Memory B cell (primary cell): ENCODE measurements around the gene UBL3.

ENCODE experiments used
- ATAC-seq: fragments of 150-1000 bp; cut with Tn5 transposase; 2 replicates; pipeline ENCODE4 v1.10.0; 2021; ENCODE audit warnings: low read depth, mild to moderate bottlenecking, moderate library complexity
- DNase-seq, 2 donors: peaks; one replicate each; pipeline ENCODE4 v3.0.0; 2022; ENCODE audit warnings: low spot score in 2 of 2
- H3K27ac Mint-ChIP-seq: one replicate; pipeline ENCODE4 v1.8.0; 2022; ENCODE audit warnings: mild to moderate bottlenecking, moderate library complexity, mixed read lengths
- H3K27me3 Mint-ChIP-seq: one replicate; pipeline ENCODE4 v1.8.0; 2022; ENCODE audit warnings: mixed read lengths
- H3K36me3 Mint-ChIP-seq: one replicate; pipeline ENCODE4 v1.8.0; 2022; ENCODE audit warnings: mild to moderate bottlenecking, mixed read lengths
- H3K4me1 Mint-ChIP-seq: one replicate; pipeline ENCODE4 v1.8.0; 2022; ENCODE audit warnings: mixed read lengths
- H3K4me3 Mint-ChIP-seq: one replicate; pipeline ENCODE4 v1.8.0; 2022; ENCODE audit warnings: mild to moderate bottlenecking, moderate library complexity, mixed read lengths
- H3K9me3 Mint-ChIP-seq: one replicate; pipeline ENCODE4 v1.8.0; 2022; ENCODE audit warnings: mixed read lengths

Gene UBL3, protein sequence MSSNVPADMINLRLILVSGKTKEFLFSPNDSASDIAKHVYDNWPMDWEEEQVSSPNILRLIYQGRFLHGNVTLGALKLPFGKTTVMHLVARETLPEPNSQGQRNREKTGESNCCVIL

DNA sequence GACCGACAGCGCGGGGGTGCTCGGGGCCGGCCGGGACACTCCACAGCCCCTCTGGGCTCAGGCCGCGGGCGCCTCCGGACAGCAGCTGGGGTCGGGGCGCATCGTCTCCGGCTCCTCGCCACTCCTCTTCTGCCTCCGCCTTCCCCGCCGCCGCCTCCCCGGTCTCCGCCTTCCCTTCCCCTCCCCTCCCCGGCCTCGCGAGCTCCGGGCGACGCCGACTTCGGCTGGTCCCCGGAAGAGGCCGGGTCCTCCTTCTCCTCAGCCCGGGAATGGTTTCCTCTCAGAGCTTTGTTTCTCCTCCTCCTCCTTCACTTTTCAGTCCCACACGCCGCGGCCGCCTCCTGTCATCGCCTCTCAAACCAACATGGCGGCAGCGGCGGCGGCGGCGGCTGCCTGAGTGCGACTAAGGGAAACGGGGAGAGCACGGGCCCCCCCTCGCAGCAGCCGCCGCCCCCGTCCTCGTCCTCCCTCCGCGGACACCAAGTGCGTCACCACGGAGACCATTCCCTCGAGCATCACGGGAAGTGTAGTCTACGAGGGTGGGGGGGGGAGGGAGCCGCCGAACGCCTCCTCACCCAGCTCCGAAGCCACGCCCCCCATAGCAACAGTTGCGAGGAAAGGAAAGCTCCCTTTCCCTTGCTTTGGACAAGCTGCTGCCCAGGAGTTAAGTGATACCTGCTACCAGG lies at the start of gene UBL3:
Gene UBL3 (minus strand): TSS at position 405 of the 686 bp plus-strand sequence. CDS start 1,079 bp downstream, outside the sequence.
- Mint-ChIP-seq H3K9me3 (no peaks in the 10 kb centered on the region), H3K27ac (peak within 1 kb of the TSS; percentile 98), H3K4me3 (peak within 1 kb of the TSS; percentile 97), H3K27me3 (no peaks in the 10 kb centered on the region), H3K36me3 (no peaks in the 10 kb centered on the region), H3K4me1 (peaks cover 21% of the 10 kb centered on the region)
- ATAC-seq (peak; percentile 91), DNase-seq (peak; percentile 89 to 90)

DNA sequence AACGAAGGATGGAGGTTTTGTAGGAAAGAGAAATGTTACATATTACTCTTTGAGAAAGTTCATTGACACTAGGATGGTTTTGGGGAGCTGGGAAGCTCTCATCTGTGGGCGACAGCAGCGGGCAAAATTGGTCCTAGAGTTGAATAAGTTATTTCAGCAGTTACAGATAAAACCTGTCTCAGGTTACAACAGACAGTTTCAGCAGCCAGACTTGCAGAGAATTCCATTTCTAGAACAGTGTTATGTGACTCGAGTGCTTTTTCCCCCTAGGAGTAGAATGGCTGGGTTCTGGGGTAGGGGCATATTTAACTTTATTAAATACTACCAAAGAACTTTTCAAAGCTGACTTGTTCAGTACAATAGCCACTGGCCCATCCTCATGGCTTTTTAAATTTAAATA lies 46.7 kb upstream of the UBL3 start:
- no peaks in the 10 kb centered on the region for H3K36me3 Mint-ChIP-seq
- ATAC-seq = no peak
- no peak overlapping the region for H3K4me3 Mint-ChIP-seq
- H3K27ac Mint-ChIP-seq = no peak overlapping the region
- H3K27me3 Mint-ChIP-seq = peaks cover 1% of the 10 kb centered on the region
- peaks cover 3% of the 10 kb centered on the region for H3K9me3 Mint-ChIP-seq
- no peak for DNase-seq
- H3K4me1 Mint-ChIP-seq = no peaks in the 10 kb centered on the region

DNA sequence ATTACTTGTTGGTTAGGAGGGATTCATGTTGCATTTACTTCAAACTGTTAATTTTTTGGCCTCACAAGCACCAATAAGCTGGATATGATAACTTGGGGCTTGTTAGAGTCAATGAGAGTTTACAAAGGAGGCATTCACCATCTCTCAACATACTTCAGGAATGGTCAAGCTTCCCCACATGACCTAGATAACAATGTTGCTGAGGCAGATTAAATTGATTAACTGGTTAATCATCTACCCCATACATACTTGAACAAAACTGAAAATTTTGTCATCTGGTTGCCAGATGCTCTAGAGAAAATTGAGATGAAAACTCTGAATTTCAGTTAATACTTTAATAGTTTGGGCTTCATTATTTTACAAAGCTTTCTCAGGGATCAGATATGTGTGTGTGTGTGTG lies 43.0 kb upstream of the UBL3 start:
- no peak overlapping the region for H3K27ac Mint-ChIP-seq
- no peak overlapping the region for H3K4me3 Mint-ChIP-seq
- H3K9me3 Mint-ChIP-seq = no peaks in the 10 kb centered on the region
- H3K4me1 Mint-ChIP-seq = no peaks in the 10 kb centered on the region
- H3K36me3 Mint-ChIP-seq = no peaks in the 10 kb centered on the region
- H3K27me3 Mint-ChIP-seq = peaks cover 2% of the 10 kb centered on the region
- DNase-seq (no peak), ATAC-seq (no peak)

DNA sequence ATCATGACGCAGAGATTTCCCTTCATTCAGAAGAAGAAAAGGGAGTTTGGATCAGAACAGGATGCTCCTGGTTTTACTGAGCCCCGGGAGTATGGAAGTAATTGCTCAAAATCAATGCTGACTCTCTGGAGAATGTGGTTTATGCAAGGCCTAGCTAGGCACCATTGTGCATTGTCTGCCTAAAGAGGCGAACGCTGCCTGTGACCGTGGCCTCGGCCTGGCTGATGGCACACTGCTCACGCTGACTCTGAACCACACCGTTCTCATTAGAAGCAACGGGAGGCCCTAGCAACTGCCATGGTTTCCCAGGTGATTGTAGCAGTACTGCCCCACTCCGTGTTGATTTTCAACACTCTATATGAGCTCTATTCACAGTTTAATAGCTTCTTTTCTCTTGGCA lies 41.7 kb upstream of the UBL3 start:
- ATAC-seq = no peak
- no peaks in the 10 kb centered on the region for H3K9me3 Mint-ChIP-seq
- H3K27me3 Mint-ChIP-seq = peaks cover 2% of the 10 kb centered on the region
- H3K36me3 Mint-ChIP-seq = no peaks in the 10 kb centered on the region
- no peak overlapping the region for H3K4me3 Mint-ChIP-seq
- no peaks in the 10 kb centered on the region for H3K4me1 Mint-ChIP-seq
- DNase-seq = no peak
- H3K27ac Mint-ChIP-seq = no peak overlapping the region

DNA sequence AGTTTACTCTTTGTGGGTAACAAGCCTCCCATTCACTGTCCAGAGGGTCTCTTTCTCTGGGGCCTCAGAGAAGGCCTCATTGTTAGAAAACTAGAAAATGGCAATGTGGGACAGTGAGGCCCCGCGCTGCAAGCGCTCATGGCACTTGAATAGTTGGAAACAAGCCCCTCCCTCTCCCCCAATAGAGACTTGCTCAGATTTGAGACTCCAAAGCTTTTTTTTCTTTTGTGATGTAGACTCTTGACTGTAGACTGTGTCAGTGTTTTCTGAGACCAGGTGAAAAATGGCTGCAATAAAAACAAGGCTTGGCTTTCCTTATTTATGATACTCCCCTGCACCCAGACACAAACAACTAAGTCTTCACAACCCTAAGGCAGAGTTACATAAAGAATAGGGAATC lies 38.7 kb upstream of the UBL3 start:
- ATAC-seq (no peak), DNase-seq (no peak)
- Mint-ChIP-seq H3K27ac (no peak overlapping the region), H3K9me3 (no peaks in the 10 kb centered on the region), H3K4me1 (no peaks in the 10 kb centered on the region), H3K27me3 (peaks cover 2% of the 10 kb centered on the region), H3K36me3 (no peaks in the 10 kb centered on the region), H3K4me3 (no peak overlapping the region)

DNA sequence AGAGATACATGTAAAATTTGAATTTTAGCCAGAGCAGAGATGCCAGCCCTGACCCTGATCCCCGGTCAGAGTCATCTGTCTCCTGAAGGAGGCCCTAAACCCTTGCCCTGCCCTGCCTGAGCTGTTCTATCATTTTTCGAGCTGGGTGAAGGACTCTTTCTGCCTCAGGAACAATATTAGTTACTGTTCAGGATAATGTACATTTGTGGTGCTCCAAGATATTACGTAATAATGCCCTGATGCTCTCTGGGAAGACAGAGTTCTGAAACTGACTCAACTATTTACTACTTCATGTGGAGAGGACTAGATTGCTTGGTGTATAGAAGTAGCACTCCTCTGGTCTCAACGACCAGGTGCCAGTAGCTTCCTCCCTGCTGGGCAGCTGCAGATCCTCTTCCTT lies 37.9 kb upstream of the UBL3 start:
- no peaks in the 10 kb centered on the region for H3K4me1 Mint-ChIP-seq
- no peaks in the 10 kb centered on the region for H3K9me3 Mint-ChIP-seq
- H3K4me3 Mint-ChIP-seq = no peak overlapping the region
- ATAC-seq (no peak), DNase-seq (no peak)
- peaks cover 2% of the 10 kb centered on the region for H3K27me3 Mint-ChIP-seq
- no peaks in the 10 kb centered on the region for H3K36me3 Mint-ChIP-seq
- no peak overlapping the region for H3K27ac Mint-ChIP-seq

DNA sequence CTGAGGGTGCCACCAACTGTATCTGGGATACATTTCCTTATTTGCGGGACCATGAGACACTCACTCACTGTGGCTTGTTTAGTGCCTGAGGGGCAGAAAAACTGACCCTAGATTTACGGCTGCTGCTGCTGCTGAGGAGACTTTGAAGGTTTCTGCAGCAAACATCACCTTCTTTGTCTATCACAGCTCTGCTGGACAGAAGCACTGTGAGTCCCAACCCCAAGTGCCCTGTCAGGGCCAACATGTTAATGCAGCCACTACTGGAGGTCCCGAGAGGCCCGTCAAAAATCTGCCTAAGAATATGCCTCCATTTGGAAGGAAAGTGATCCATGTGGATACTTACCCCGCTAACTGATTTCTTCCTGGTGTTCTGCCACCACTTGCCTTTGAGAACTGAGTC lies 37.3 kb upstream of the UBL3 start:
- H3K27ac Mint-ChIP-seq = no peak overlapping the region

DNA sequence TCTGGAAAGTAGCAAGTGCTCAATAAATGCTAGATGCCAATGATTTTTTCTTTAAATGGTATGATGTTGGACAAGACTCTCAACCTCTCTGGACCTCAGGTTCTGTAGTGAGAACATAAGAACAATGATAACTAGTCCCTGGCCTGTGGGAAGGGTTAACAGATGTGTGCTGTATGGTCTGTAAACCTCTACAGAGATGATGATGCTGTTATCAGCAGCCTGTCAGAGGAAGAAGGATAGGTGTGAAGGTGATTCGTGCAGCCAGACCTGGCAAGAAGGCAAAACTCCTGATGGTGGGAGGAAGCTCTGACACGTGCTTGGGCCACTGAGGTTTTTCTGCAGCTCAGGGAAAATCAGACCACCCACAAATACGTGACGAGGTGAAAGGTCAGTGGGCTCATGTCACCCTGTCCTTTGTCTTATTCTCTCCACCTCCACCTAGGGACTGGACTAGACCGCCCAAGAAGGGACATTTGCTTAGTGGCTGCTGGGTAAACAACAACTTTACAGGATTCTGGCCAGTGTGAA lies 36.7 kb upstream of the UBL3 start:
- DNase-seq (no peak), ATAC-seq (no peak)
- H3K36me3 Mint-ChIP-seq = no peaks in the 10 kb centered on the region
- H3K27ac Mint-ChIP-seq = no peak overlapping the region
- peaks cover 2% of the 10 kb centered on the region for H3K27me3 Mint-ChIP-seq
- H3K4me1 Mint-ChIP-seq = no peaks in the 10 kb centered on the region
- H3K4me3 Mint-ChIP-seq = no peak overlapping the region
- no peaks in the 10 kb centered on the region for H3K9me3 Mint-ChIP-seq

More for the DNA sequence above, 37.3 kb upstream of the UBL3 start:
- H3K4me1 Mint-ChIP-seq = no peaks in the 10 kb centered on the region
- DNase-seq (no peak), ATAC-seq (no peak)
- no peak overlapping the region for H3K4me3 Mint-ChIP-seq
- H3K36me3 Mint-ChIP-seq = no peaks in the 10 kb centered on the region
- H3K27me3 Mint-ChIP-seq = peaks cover 2% of the 10 kb centered on the region
- H3K9me3 Mint-ChIP-seq = no peaks in the 10 kb centered on the region

DNA sequence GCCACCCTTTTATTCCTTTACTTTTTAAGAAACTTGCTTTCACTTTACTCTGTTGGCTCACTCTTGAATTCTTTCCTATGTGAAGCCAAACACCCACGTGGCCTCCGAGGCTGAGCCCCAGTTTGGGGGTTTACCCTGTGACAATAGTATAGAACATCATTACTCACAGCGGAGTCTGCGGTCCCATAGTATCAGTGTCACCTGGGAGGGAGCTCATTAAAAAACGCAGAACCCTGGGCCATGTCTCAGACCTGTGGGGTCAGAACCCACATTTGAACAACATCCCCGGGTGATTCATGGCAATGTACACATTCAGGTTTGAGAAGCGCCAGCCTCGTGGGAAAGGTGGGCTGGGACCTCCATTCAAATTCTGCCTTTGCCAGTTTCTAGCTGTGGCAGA lies 36.0 kb upstream of the UBL3 start:
- no peak for ATAC-seq
- peaks cover 2% of the 10 kb centered on the region for H3K27me3 Mint-ChIP-seq
- no peaks in the 10 kb centered on the region for H3K36me3 Mint-ChIP-seq
- H3K4me1 Mint-ChIP-seq = no peaks in the 10 kb centered on the region
- DNase-seq = no peak
- no peaks in the 10 kb centered on the region for H3K9me3 Mint-ChIP-seq
- H3K27ac Mint-ChIP-seq = no peak overlapping the region
- H3K4me3 Mint-ChIP-seq = no peak overlapping the region

DNA sequence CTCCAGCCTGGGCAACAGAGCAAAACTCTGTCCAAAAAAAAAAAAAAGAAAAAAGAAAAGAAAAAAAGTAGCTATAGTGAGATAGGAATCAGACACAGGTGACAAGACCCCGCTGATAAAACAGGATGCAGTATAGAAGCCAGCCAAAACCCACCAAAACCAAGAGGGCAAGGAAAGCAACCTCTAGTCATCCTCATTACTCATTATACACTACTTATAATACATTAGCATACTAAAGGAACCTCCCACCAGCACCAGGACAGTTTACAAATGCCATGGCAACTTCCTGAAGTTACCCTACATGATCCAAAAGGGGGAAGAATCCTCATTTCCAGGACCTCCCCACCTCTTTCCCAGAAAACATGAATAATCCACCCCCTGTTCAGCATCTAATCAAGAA lies 35.6 kb upstream of the UBL3 start:
- ATAC-seq = no peak

DNA sequence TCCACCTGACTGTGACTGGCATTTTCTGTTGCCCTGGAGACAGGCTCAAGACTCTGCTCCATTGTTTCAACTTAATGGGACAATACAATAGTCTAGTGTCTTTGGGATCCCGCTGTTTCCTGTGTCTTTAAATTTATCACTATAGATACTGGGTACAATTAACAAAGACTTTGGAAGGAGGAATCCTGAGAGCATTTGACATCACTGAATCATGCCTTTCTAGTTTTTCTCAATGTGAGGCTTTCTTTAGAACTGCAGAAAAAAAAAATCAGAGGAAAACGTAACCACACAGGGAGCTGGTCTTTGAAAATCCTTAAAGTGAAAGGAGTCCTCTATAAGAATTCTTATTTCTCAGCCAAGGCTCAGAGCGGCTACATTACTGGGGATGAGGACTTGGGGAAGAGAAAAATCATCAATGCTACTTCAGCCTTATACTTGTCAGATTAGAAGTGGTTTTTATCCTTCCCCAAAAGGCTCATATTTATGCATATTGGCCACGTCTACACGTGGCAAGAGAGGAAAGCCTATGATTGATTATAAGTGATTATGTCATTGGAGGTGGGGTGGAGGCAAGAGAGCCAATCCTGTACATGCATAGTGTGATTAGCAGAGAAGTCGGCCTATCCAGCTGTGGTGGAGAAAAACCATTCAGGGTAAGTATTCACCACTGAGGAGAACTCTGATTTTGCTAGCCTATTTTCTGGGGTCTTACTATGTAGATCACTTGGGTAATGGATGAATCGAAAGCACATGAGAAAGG lies 34.4 kb upstream of the UBL3 start:
- H3K9me3 Mint-ChIP-seq = no peaks in the 10 kb centered on the region
- no peak overlapping the region for H3K4me3 Mint-ChIP-seq
- DNase-seq (no peak), ATAC-seq (no peak)
- peaks cover 2% of the 10 kb centered on the region for H3K27me3 Mint-ChIP-seq
- no peaks in the 10 kb centered on the region for H3K4me1 Mint-ChIP-seq
- H3K36me3 Mint-ChIP-seq = no peaks in the 10 kb centered on the region
- H3K27ac Mint-ChIP-seq = no peak overlapping the region

More for the DNA sequence above, 35.6 kb upstream of the UBL3 start:
- Mint-ChIP-seq H3K27ac (no peak overlapping the region), H3K4me3 (no peak overlapping the region), H3K27me3 (peaks cover 2% of the 10 kb centered on the region), H3K36me3 (no peaks in the 10 kb centered on the region), H3K9me3 (no peaks in the 10 kb centered on the region), H3K4me1 (no peaks in the 10 kb centered on the region)
- DNase-seq = no peak

DNA sequence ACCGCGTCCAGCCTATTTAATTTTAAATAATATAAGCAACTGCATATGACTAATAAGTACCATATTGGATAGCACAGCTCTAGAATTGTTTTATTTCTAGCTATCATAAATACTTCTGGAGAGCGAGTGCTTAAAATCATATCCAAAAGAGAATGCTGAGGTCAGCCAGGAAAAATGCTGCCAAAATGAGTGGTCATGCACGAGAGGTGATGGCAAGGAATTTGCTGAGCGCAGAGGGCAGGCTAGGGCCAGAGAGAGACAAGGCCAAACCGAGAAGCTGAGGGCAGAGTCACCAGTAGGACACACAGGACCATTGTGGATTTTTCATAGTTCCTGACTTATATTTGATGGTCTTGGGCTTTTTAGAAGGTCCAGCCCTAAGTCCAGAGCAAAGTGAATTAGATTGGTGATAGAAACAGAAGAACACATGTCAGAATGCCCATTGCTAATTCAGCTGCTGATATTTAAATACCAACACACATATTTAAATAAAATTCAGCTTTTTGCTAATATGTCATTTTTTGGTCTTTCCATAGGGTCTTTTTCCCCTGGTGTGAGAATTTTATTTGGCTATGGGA lies 33.6 kb upstream of the UBL3 start:
- DNase-seq = no peak
- no peak for ATAC-seq
- H3K4me3 Mint-ChIP-seq = no peak overlapping the region
- peaks cover 2% of the 10 kb centered on the region for H3K27me3 Mint-ChIP-seq
- no peaks in the 10 kb centered on the region for H3K36me3 Mint-ChIP-seq
- H3K27ac Mint-ChIP-seq = no peak overlapping the region
- H3K9me3 Mint-ChIP-seq = no peaks in the 10 kb centered on the region
- H3K4me1 Mint-ChIP-seq = no peaks in the 10 kb centered on the region

DNA sequence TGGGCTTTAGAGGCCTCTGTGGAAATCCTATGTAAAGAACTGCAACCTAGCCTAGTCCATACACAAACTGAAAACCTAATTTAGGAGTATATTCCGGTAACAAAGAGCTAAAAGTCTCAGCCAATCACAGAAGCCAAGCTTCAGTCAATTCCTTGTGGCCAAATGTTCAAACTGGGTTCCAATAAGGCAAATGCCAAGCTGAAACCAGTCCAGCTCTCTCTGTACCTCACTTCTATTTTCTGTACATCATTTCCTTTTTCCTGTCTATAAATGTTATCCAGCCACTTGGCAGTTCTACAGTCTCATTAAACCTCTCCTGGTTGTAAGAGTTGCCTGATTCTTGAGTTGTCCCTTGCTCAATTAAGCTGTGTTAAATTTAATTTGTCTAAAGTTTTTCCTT lies 31.7 kb upstream of the UBL3 start:
- ATAC-seq = no peak
- no peak overlapping the region for H3K4me3 Mint-ChIP-seq
- DNase-seq = no peak
- peaks cover 5% of the 10 kb centered on the region for H3K27me3 Mint-ChIP-seq
- H3K4me1 Mint-ChIP-seq = no peaks in the 10 kb centered on the region
- no peaks in the 10 kb centered on the region for H3K36me3 Mint-ChIP-seq
- H3K27ac Mint-ChIP-seq = no peak overlapping the region
- H3K9me3 Mint-ChIP-seq = no peaks in the 10 kb centered on the region

DNA sequence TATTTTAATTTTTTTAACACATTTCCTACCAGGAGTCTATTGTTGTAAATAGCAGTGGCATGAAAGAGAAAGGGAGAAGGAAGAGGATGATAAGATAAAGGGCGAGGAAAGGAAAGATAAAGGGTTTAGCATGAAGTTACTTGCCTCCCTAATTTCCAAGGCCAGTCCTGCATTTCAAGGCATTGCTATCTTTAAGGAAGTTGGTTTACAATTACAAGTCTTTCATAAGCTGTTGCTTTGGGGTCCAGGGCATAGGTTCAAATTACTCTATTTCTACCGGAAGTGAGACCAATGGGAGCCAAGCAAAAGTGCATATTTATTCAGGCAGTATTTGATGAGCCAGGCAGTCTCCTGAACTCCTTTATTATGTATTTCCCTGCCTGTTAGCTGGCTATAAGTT lies 27.7 kb upstream of the UBL3 start:
- H3K27me3 Mint-ChIP-seq = peaks cover 14% of the 10 kb centered on the region

More for the DNA sequence above, 27.7 kb upstream of the UBL3 start:
- Mint-ChIP-seq H3K36me3 (no peaks in the 10 kb centered on the region), H3K4me3 (no peak overlapping the region), H3K27ac (no peak overlapping the region), H3K4me1 (no peaks in the 10 kb centered on the region), H3K9me3 (no peaks in the 10 kb centered on the region)
- ATAC-seq = no peak
- no peak for DNase-seq
